ENCODE results near the gene SGF29.

The SGF29 gene

GRCh38 chr16:28569968-28570752, 16.4 kb downstream of the SGF29 start:
- peaks cover 18% of the 10 kb centered on the region; the same call in 1 of the 2 replicates for H3K4me1 ChIP-seq (ENCODE audit: insufficient read depth, low read length)
- H3K9me3 ChIP-seq (ENCODE audit: insufficient read depth, low read depth, low read length) = peaks cover 12% of the 10 kb centered on the region
- no peaks in the 10 kb centered on the region for H3K27me3 ChIP-seq (ENCODE audit: insufficient read depth, low read length)
- no peak overlapping the region for H3K4me3 ChIP-seq (ENCODE audit: low read length)
- H3K36me3 ChIP-seq (ENCODE audit: insufficient read depth, low read length) = no peaks in the 10 kb centered on the region
- H3K27ac ChIP-seq (ENCODE audit: low read depth, low read length) = no peak overlapping the region
- 96% methylated on average over 4 of the region's 4 CpGs for WGBS
- no peak overlapping the region for H3K9ac ChIP-seq (ENCODE audit: low read depth, low read length)

- WGBS = 58% methylated on average over 15 of the region's 15 CpGs
- peaks cover 18% of the 10 kb centered on the region; the same call in 1 of the 2 replicates for H3K4me1 ChIP-seq (ENCODE audit: insufficient read depth, low read length)
- no peaks in the 10 kb centered on the region for H3K27me3 ChIP-seq (ENCODE audit: insufficient read depth, low read length)
- no peak overlapping the region for H3K27ac ChIP-seq (ENCODE audit: low read depth, low read length)
- H3K9ac ChIP-seq (ENCODE audit: low read depth, low read length) = no peak overlapping the region
- H3K4me3 ChIP-seq (ENCODE audit: low read length) = no peak overlapping the region
- no peaks in the 10 kb centered on the region for H3K36me3 ChIP-seq (ENCODE audit: insufficient read depth, low read length)
- no peaks in the 10 kb centered on the region for H3K9me3 ChIP-seq (ENCODE audit: insufficient read depth, low read depth, low read length)
These were observed 19.2 kb downstream of the SGF29 start for GRCh38 chr16:28572696-28573510.

GRCh38 chr16:28573738-28574718, 20.3 kb downstream of the SGF29 start:
- no peaks in the 10 kb centered on the region for H3K36me3 ChIP-seq (ENCODE audit: insufficient read depth, low read length)
- H3K4me3 ChIP-seq (ENCODE audit: low read length) = no peak overlapping the region
- WGBS = 82% methylated on average over 17 of the region's 17 CpGs
- H3K9me3 ChIP-seq (ENCODE audit: insufficient read depth, low read depth, low read length) = no peaks in the 10 kb centered on the region
- H3K4me1 ChIP-seq (ENCODE audit: insufficient read depth, low read length) = peaks cover 18% of the 10 kb centered on the region; the same call in 1 of the 2 replicates
- H3K27me3 ChIP-seq (ENCODE audit: insufficient read depth, low read length) = no peaks in the 10 kb centered on the region
- H3K9ac ChIP-seq (ENCODE audit: low read depth, low read length) = no peak overlapping the region
- H3K27ac ChIP-seq (ENCODE audit: low read depth, low read length) = no peak overlapping the region

GRCh38 chr16:28574925-28575324, 21.2 kb downstream of the SGF29 start:
- no peaks in the 10 kb centered on the region for H3K9me3 ChIP-seq (ENCODE audit: insufficient read depth, low read depth, low read length)

GRCh38 chr16:28575446-28576109, 21.9 kb downstream of the SGF29 start:
- no peaks in the 10 kb centered on the region for H3K36me3 ChIP-seq (ENCODE audit: insufficient read depth, low read length)
- H3K27me3 ChIP-seq (ENCODE audit: insufficient read depth, low read length) = no peaks in the 10 kb centered on the region
- 93% methylated on average over 7 of the region's 8 CpGs for WGBS
- no peak overlapping the region for H3K27ac ChIP-seq (ENCODE audit: low read depth, low read length)
- no peaks in the 10 kb centered on the region for H3K9me3 ChIP-seq (ENCODE audit: insufficient read depth, low read depth, low read length)
- H3K4me3 ChIP-seq (ENCODE audit: low read length) = no peak overlapping the region
- no peak overlapping the region for H3K9ac ChIP-seq (ENCODE audit: low read depth, low read length)
- H3K4me1 ChIP-seq (ENCODE audit: insufficient read depth, low read length) = peaks cover 18% of the 10 kb centered on the region; the same call in 1 of the 2 replicates

More at GRCh38 chr16:28574925-28575324, 21.2 kb downstream of the SGF29 start:
- Histone ChIP-seq H3K9ac (ENCODE audit: low read depth, low read length) (no peak overlapping the region), H3K36me3 (ENCODE audit: insufficient read depth, low read length) (no peaks in the 10 kb centered on the region), H3K27me3 (ENCODE audit: insufficient read depth, low read length) (no peaks in the 10 kb centered on the region), H3K4me3 (ENCODE audit: low read length) (no peak overlapping the region), H3K4me1 (ENCODE audit: insufficient read depth, low read length) (peaks cover 18% of the 10 kb centered on the region; the same call in 1 of the 2 replicates), H3K27ac (ENCODE audit: low read depth, low read length) (no peak overlapping the region)
- WGBS = 92% methylated on average over 2 of the region's 2 CpGs

- Histone ChIP-seq H3K4me3 (ENCODE audit: low read length) (no peak overlapping the region), H3K36me3 (ENCODE audit: insufficient read depth, low read length) (peaks cover 24% of the 10 kb centered on the region), H3K9ac (ENCODE audit: low read depth, low read length) (no peak overlapping the region), H3K4me1 (ENCODE audit: insufficient read depth, low read length) (no peaks in the 10 kb centered on the region), H3K9me3 (ENCODE audit: insufficient read depth, low read depth, low read length) (no peaks in the 10 kb centered on the region), H3K27me3 (ENCODE audit: insufficient read depth, low read length) (no peaks in the 10 kb centered on the region), H3K27ac (ENCODE audit: low read depth, low read length) (no peak overlapping the region)
- WGBS = 94% methylated on average over 15 of the region's 15 CpGs
These were observed 27.1 kb downstream of the SGF29 start for GRCh38 chr16:28580726-28581315.

- H3K36me3 ChIP-seq (ENCODE audit: insufficient read depth, low read length) = peaks cover 48% of the 10 kb centered on the region
- no peak overlapping the region for H3K27ac ChIP-seq (ENCODE audit: low read depth, low read length)
- H3K9ac ChIP-seq (ENCODE audit: low read depth, low read length) = no peak overlapping the region
- 92% methylated on average over 11 of the region's 11 CpGs for WGBS
- H3K4me1 ChIP-seq (ENCODE audit: insufficient read depth, low read length) = no peaks in the 10 kb centered on the region
- H3K4me3 ChIP-seq (ENCODE audit: low read length) = no peak overlapping the region
- H3K27me3 ChIP-seq (ENCODE audit: insufficient read depth, low read length) = no peaks in the 10 kb centered on the region
- no peaks in the 10 kb centered on the region for H3K9me3 ChIP-seq (ENCODE audit: insufficient read depth, low read depth, low read length)
These were observed 32.0 kb downstream of the SGF29 start for GRCh38 chr16:28585674-28586073.

- Histone ChIP-seq H3K4me3 (ENCODE audit: low read length) (no peak overlapping the region), H3K4me1 (ENCODE audit: insufficient read depth, low read length) (no peaks in the 10 kb centered on the region), H3K27me3 (ENCODE audit: insufficient read depth, low read length) (no peaks in the 10 kb centered on the region), H3K9ac (ENCODE audit: low read depth, low read length) (no peak overlapping the region), H3K9me3 (ENCODE audit: insufficient read depth, low read depth, low read length) (no peaks in the 10 kb centered on the region), H3K36me3 (ENCODE audit: insufficient read depth, low read length) (peaks cover 46% of the 10 kb centered on the region), H3K27ac (ENCODE audit: low read depth, low read length) (no peak overlapping the region)
- WGBS = 95% methylated on average over 3 of the region's 3 CpGs
These were observed 32.7 kb downstream of the SGF29 start for GRCh38 chr16:28586466-28586865.

- H3K4me1 ChIP-seq (ENCODE audit: insufficient read depth, low read length) = no peaks in the 10 kb centered on the region
- H3K9me3 ChIP-seq (ENCODE audit: insufficient read depth, low read depth, low read length) = no peaks in the 10 kb centered on the region
- no peak overlapping the region for H3K4me3 ChIP-seq (ENCODE audit: low read length)
- no peak overlapping the region for H3K9ac ChIP-seq (ENCODE audit: low read depth, low read length)
- H3K27ac ChIP-seq (ENCODE audit: low read depth, low read length) = no peak overlapping the region
- 94% methylated on average over 8 of the region's 8 CpGs for WGBS
- no peaks in the 10 kb centered on the region for H3K27me3 ChIP-seq (ENCODE audit: insufficient read depth, low read length)
- peaks cover 42% of the 10 kb centered on the region for H3K36me3 ChIP-seq (ENCODE audit: insufficient read depth, low read length)
These were observed 33.7 kb downstream of the SGF29 start for GRCh38 chr16:28587386-28587785.

GRCh38 chr16:28589069-28589468, 35.3 kb downstream of the SGF29 start:
- no peaks in the 10 kb centered on the region for H3K27me3 ChIP-seq (ENCODE audit: insufficient read depth, low read length)
- H3K4me3 ChIP-seq (ENCODE audit: low read length) = no peak overlapping the region
- H3K27ac ChIP-seq (ENCODE audit: low read depth, low read length) = no peak overlapping the region
- no peaks in the 10 kb centered on the region for H3K9me3 ChIP-seq (ENCODE audit: insufficient read depth, low read depth, low read length)
- no peaks in the 10 kb centered on the region for H3K4me1 ChIP-seq (ENCODE audit: insufficient read depth, low read length)
- no peak overlapping the region for H3K9ac ChIP-seq (ENCODE audit: low read depth, low read length)
- WGBS = 93% methylated on average over 7 of the region's 8 CpGs
- peaks cover 41% of the 10 kb centered on the region for H3K36me3 ChIP-seq (ENCODE audit: insufficient read depth, low read length)
